Heart left ventricle (tissue), 16 donors: Measurements from ENCODE around the gene ADGRL3. TPM values are rescaled to one million over a fixed set of nuclear protein-coding genes. Genes with fewer than 3 reads are reported as not detected.

ENCODE experiments used
- ATAC-seq, 4 donors: fragments of 200-7000 bp; cut with Tn5 transposase; one replicate each; pipeline ENCODE4 v1.9.1; 2020 to 2022; ENCODE audit warnings: moderate library complexity in 4 of 4, mild to moderate bottlenecking in 3 of 4, moderate number of reproducible peaks in 1 of 4
- DNase-seq, 5 donors: peaks; one replicate each; pipeline ENCODE4 v3.0.0-alpha.2; 2020
- H3K27ac ChIP-seq, 12 donors: fragments of 200-600 bp; sonication (generic) in 4 of 12; one replicate each; pipeline versions ENCODE4 v1.5.0 to v1.8.0; 2016 to 2022; ENCODE audit warnings: mild to moderate bottlenecking in 2 of 12
- H3K27me3 ChIP-seq, 9 donors: fragments of 200-600 bp; sonication (generic) in 2 of 9; one replicate each; pipeline versions ENCODE4 v1.5.1 to v1.8.0; 2016 to 2022; ENCODE audit warnings: mild to moderate bottlenecking in 3 of 9
- H3K36me3 ChIP-seq, 9 donors: fragments of 200-600 bp; sonication (generic) in 2 of 9; one replicate each; pipeline versions ENCODE4 v1.5.0 to v1.8.0; 2018 to 2022; ENCODE audit warnings: mild to moderate bottlenecking in 2 of 9
- H3K4me1 ChIP-seq, 12 donors: fragments of 200-600 bp; sonication (generic) in 4 of 12; one replicate each; pipeline versions ENCODE4 v1.5.0 to v1.8.0; 2016 to 2022; ENCODE audit warnings: mild to moderate bottlenecking in 3 of 12
- H3K4me3 ChIP-seq, 12 donors: fragments of 200-600 bp; sonication (generic) in 4 of 12; one replicate each; pipeline versions ENCODE4 v1.5.0 to v1.8.0; 2017 to 2022; ENCODE audit warnings: mild to moderate bottlenecking in 9 of 12, moderate library complexity in 4 of 12
- H3K9me3 ChIP-seq, 12 donors: fragments of 200-600 bp; sonication (generic) in 4 of 12; one replicate each; pipeline versions ENCODE4 v1.5.0 to v1.8.0; 2016 to 2022; ENCODE audit warnings: mild to moderate bottlenecking in 1 of 12
- POLR2A ChIP-seq, 2 donors: fragments of 450-650 bp; IDR thresholded peaks; one replicate each; pipeline ENCODE4 v1.6.1; 2017; ENCODE audit warnings: antibody characterized with exemption in 2 of 2, mild to moderate bottlenecking in 2 of 2, moderate library complexity in 2 of 2
- WGBS, 4 donors: extraction: QIAGEN DNeasy Blood & Tissue Kit in 2 of 4; methylation state at CpG; one replicate each; pipeline versions ENCODE4 v1.1.5 to v1.1.7; 2013 to 2018; 5-methylcytosine and 5-hydroxymethylcytosine counted together
- intact Hi-C, 10 donors: fragments of 100-400 bp; cut with DNase I; formaldehyde crosslinking; loops; one replicate each; pipeline versions ENCODE4 v1.11.1 to v1.14.2; 2022
- polyA plus RNA-seq, 2 donors: library from polyadenylated mRNA; stranded (reverse); fragments of 200-250 nt; gene quantifications; one replicate each; pipeline ENCODE4 v1.2.3, GENCODE V29; 2013
- total RNA-seq, 9 donors: library from RNA; depleted of rRNA in 2 of 9; stranded (reverse); fragments of >200 nt in 2 of 9; fragmentation: NEBNext Ultra II Directional in 3 of 9; extraction: Animal tissue kit (Norgen Biotek cat#: 25700) in 3 of 9; gene quantifications; one replicate each; pipeline versions ENCODE4 v1.1.0 to v1.2.4, GENCODE V29; 2016 to 2023
- TF ChIP-seq, protein P1 (sequence below), 12 donors: fragments of 200-600 bp; sonication (generic) in 4 of 12; IDR thresholded peaks; one replicate each; pipeline versions ENCODE4 v1.5.0 to v1.8.0; 2018 to 2022; ENCODE audit warnings: antibody characterized with exemption in 12 of 12, mild to moderate bottlenecking in 5 of 12
- donor health status: ischemic (EF 13 %, LVEDD 7.1; RV severe dilation, severe dysfunction).
- donor health status: healthy with polysubstance abuse.
- donor health status: DM: no; HTN: yes; CAD: no.
- donor health status: DM: no; HTN: no; CAD: no.
- donor health status: ischemic (EF 25% LVEDD 6.9; RV normal size, moderate dysfunction).
- donor health status: ischemic (EF 25% LVEDD 5.7; RV mildly dilated, moderate dysfunction).
- donor health status: healthy.
- donor health status: DM: yes; HTN: yes; CAD: no.
- donor health status: ischemic (EF 35%, LVEDD 5.7; RV mildly dilated, moderate dysfunction).
- donor health status: nonischemic (EF 11% LVEDD 7.7; RV severe dilation, severe dysfunction).
- donor health status: DM: yes; HTN: yes; CAD: no.
- donor health status: PGD.
- donor health status: ischemic (EF 29% LVEDD 5.4; RV normal size, mild dysfunction).
- donor health status: nonischemic (EF 23%, LVEDD 6.1; RV moderate dilation, normal function).

ADGRL3 gene
- total and polyA plus RNA-seq, 11 donors = 0.84 to 24.4 (median 7.6) TPM

DNA sequence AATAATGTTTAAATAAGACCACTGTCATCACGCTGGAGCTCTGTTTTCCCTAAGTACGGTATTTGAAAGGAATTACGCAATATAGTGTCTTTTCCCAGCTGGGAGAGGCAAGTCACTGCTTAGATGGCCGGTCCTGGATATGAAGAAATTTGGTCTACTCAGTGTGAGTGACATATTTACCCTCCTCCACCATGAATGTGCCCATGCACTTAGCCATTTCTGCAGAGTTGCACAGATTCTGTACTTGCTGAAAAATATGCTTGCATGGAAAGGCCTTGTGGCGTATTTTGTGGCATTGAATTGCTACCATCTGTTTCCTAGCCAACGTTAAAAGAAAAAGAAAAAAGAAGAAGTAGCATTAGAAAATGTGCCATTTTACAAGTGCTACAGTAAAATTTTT lies 73.1 kb downstream of the ADGRL3 start:
- no peak overlapping the region for H3K4me3 ChIP-seq
- ATAC-seq = peak; percentile 71 to 86 (median 80)
- DNase-seq = peak in 1 of 5 donors; percentile 17
- intact Hi-C loops = no loop called here
- H3K36me3 ChIP-seq = no peaks in the 10 kb centered on the region
- peak overlapping the region in 2 of 12 donors; percentile 11 to 13 for H3K27ac ChIP-seq
- peaks cover 0 to 19% (median 0%) of the 10 kb centered on the region in 12 donors for H3K4me1 ChIP-seq
- no peaks in the 10 kb centered on the region for H3K27me3 ChIP-seq
- H3K9me3 ChIP-seq = no peaks in the 10 kb centered on the region
- WGBS, 4 donors = 60 to 65% (median 64%) methylated on average over 6 of the region's 6 CpGs
- TF ChIP-seq, protein P1, sequence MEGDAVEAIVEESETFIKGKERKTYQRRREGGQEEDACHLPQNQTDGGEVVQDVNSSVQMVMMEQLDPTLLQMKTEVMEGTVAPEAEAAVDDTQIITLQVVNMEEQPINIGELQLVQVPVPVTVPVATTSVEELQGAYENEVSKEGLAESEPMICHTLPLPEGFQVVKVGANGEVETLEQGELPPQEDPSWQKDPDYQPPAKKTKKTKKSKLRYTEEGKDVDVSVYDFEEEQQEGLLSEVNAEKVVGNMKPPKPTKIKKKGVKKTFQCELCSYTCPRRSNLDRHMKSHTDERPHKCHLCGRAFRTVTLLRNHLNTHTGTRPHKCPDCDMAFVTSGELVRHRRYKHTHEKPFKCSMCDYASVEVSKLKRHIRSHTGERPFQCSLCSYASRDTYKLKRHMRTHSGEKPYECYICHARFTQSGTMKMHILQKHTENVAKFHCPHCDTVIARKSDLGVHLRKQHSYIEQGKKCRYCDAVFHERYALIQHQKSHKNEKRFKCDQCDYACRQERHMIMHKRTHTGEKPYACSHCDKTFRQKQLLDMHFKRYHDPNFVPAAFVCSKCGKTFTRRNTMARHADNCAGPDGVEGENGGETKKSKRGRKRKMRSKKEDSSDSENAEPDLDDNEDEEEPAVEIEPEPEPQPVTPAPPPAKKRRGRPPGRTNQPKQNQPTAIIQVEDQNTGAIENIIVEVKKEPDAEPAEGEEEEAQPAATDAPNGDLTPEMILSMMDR (IDR thresholded peaks at IDR 0.05) = no peak
- TF ChIP-seq POLR2A (IDR thresholded peaks at IDR 0.05) = no peak

DNA sequence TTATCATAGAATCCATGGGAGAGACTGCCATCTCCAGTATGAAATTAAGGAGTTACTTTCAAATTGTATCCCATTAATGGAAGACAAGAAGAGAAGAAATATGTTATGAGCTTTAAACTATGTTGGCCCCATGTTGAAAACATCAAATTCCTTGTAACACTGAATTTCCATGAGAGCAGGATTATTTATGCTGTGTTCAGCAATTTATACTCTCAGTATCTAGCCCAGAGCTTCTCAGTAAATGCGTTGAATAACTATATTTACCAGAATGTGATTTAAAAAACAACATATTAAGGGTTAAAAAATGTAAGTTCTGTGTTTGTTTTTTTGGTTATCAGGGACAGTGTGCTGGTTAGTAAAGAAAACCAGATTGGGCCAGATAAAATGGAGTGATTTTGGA lies 74.2 kb downstream of the ADGRL3 start:
- Histone ChIP-seq H3K9me3 (no peaks in the 10 kb centered on the region), H3K4me1 (peaks cover 0 to 26% (median 0%) of the 10 kb centered on the region in 12 donors), H3K36me3 (no peaks in the 10 kb centered on the region), H3K4me3 (no peak overlapping the region), H3K27me3 (no peaks in the 10 kb centered on the region), H3K27ac (no peak overlapping the region)
- 76 to 94% (median 92%) methylated on average over 1 of the region's 1 CpG for WGBS, 4 donors
- DNase-seq = no peak
- TF ChIP-seq, protein P1 (IDR thresholded peaks at IDR 0.05) = no peak
- no peak for TF ChIP-seq POLR2A (IDR thresholded peaks at IDR 0.05)
- no peak for ATAC-seq
- intact Hi-C loops = no loop called here

DNA sequence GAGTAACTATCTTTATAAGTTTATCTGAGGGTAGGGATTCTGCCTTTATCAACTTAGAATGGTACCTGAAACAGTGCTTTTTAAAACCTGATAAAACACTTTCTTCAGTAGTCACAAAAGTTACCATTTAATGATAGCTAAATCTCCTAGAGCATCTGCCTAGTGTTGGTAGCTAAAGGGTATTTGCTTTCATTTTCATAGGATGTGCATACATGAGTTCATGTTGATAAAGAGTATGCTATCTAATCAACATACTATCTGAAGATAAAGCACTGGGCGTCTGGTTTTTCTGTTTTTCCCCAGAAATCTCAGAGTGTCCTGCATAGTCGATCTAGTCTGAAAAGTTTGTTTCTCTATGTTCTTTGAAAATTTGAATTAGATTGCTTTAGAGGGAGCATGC lies 75.1 kb downstream of the ADGRL3 start:
- intact Hi-C loops = no loop called here
- WGBS, 4 donors = 30 to 38% (median 34%) methylated on average over 2 of the region's 2 CpGs
- H3K4me3 ChIP-seq = no peak overlapping the region

DNA sequence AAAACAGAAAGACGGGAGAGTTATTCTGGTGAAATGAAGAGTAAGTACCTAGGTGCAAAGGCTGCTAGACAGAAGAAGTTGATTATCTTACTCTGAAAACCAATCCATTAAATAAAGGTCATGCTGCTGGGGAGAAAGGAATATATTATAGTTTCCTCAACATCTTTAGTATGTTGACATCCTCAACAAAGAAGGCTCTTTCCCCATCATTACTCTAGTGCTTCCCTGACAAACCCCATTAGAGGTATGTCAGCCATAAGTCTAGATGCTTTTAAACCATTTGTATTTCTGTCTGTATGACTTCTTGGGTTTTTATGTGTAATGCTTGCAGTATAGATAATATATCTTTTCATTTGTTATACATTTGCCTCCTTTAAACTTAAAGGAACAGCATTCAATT lies 75.9 kb downstream of the ADGRL3 start:
- TF ChIP-seq POLR2A (IDR thresholded peaks at IDR 0.05) = no peak
- TF ChIP-seq, protein P1 (IDR thresholded peaks at IDR 0.05) = no peak
- Histone ChIP-seq H3K9me3 (no peaks in the 10 kb centered on the region), H3K27ac (no peak overlapping the region), H3K36me3 (no peaks in the 10 kb centered on the region), H3K27me3 (no peaks in the 10 kb centered on the region), H3K4me3 (no peak overlapping the region), H3K4me1 (peaks cover 0 to 26% (median 0%) of the 10 kb centered on the region in 12 donors)
- no peak for DNase-seq
- intact Hi-C loops = no loop called here
- no peak for ATAC-seq
- 78 to 91% (median 86%) methylated on average over 1 of the region's 1 CpG for WGBS, 4 donors

More for the DNA sequence above, 75.1 kb downstream of the ADGRL3 start:
- Histone ChIP-seq H3K27me3 (no peaks in the 10 kb centered on the region), H3K36me3 (no peaks in the 10 kb centered on the region), H3K4me1 (peaks cover 0 to 26% (median 0%) of the 10 kb centered on the region in 12 donors), H3K27ac (no peak overlapping the region), H3K9me3 (no peaks in the 10 kb centered on the region)
- no peak for ATAC-seq
- no peak for TF ChIP-seq POLR2A (IDR thresholded peaks at IDR 0.05)
- TF ChIP-seq, protein P1 (IDR thresholded peaks at IDR 0.05) = no peak
- DNase-seq = no peak
